HG02678 (cell line): Measurements from ENCODE around the gene ESRRB.

Source experiments
- ATAC-seq: cut with Tn5 transposase; IDR thresholded peaks from one replicate; pipeline ENCODE4 v1.9.1; 2021; ENCODE audit warnings: mild to moderate bottlenecking, moderate library complexity; ENCODE audit not compliant: unreplicated experiment

Gene ESRRB

GRCh38 chr14:76375947-76376404 is at the start of gene ESRRB:
TSS of gene ESRRB (plus strand) at chr14:76376137. CDS start at chr14:76376402, 265 bp downstream.
- no peak for ATAC-seq

- ATAC-seq: no peak
Measured at GRCh38 chr14:76326918-76327689, 48.8 kb upstream of the ESRRB start.

- no peak for ATAC-seq
Measured at GRCh38 chr14:76328457-76329137, 47.3 kb upstream of the ESRRB start.

GRCh38 chr14:76329154-76329928 is 46.6 kb upstream of the ESRRB start:
- no peak for ATAC-seq

- no peak for ATAC-seq
Measured at GRCh38 chr14:76329951-76330350, 46.0 kb upstream of the ESRRB start.

GRCh38 chr14:76330411-76331327 is 45.3 kb upstream of the ESRRB start:
- ATAC-seq: no peak

GRCh38 chr14:76331328-76332011 is 44.5 kb upstream of the ESRRB start:
- ATAC-seq: no peak

- ATAC-seq: no peak
Measured at GRCh38 chr14:76333664-76334063, 42.3 kb upstream of the ESRRB start.

- ATAC-seq: no peak
Measured at GRCh38 chr14:76334316-76334715, 41.6 kb upstream of the ESRRB start.

- ATAC-seq: no peak
Measured at GRCh38 chr14:76336876-76337275, 39.1 kb upstream of the ESRRB start.

- ATAC-seq: no peak
Measured at GRCh38 chr14:76337635-76338545, 38.0 kb upstream of the ESRRB start.

GRCh38 chr14:76339728-76340615 is 36.0 kb upstream of the ESRRB start:
- ATAC-seq: no peak

GRCh38 chr14:76343386-76343785 is 32.6 kb upstream of the ESRRB start:
- ATAC-seq: no peak

- no peak for ATAC-seq
Measured at GRCh38 chr14:76346391-76347160, 29.4 kb upstream of the ESRRB start.

- ATAC-seq: no peak
Measured at GRCh38 chr14:76348898-76349297, 27.0 kb upstream of the ESRRB start.

- ATAC-seq: no peak
Measured at GRCh38 chr14:76349993-76350392, 25.9 kb upstream of the ESRRB start.

- ATAC-seq: no peak
Measured at GRCh38 chr14:76350671-76351070, 25.3 kb upstream of the ESRRB start.
